Measurements from ENCODE around the gene PIN1. TPM values are rescaled to one million over a fixed set of nuclear protein-coding genes. Genes with fewer than 3 reads are reported as not detected.

The PIN1 gene
- total RNA-seq (2021; fragmentation: NEBNext Ultra II Directional; extraction: Animal tissue kit (Norgen Biotek cat#: 25700)), result 78.3 and 88.0 TPM in 2 replicates
- polyA plus RNA-seq (2011; rRNA removed), result 90.8 and 124 TPM in 2 replicates
- 145 TPM for polyA plus RNA-seq (2011; cell fraction: cytosol; rRNA removed)
- polyA plus RNA-seq (2011; cell fraction: nucleus; rRNA removed), result 106 TPM
- polyA plus RNA-seq (2012, experiment 1 of 2), result 53.3 to 94.4 TPM (median 91.8 TPM) in 4 replicates
- 98.1 TPM for polyA plus RNA-seq (2012, experiment 2 of 2)
- 64.9 TPM for polyA plus RNA-seq (2013, experiment 1 of 2)
- polyA plus RNA-seq (2013, experiment 2 of 2), result 61.6 TPM
- polyA minus RNA-seq (2011; rRNA and poly(A)+ RNA removed), result 16.1 and 18.6 TPM in 2 replicates
- polyA minus RNA-seq (2011; cell fraction: cytosol; rRNA and poly(A)+ RNA removed), result 40.0 TPM
- polyA minus RNA-seq (2011; cell fraction: nucleus; rRNA and poly(A)+ RNA removed), result 29.8 TPM
- long read RNA-seq, experiment 1, full-length matches to known transcripts, result 25 of 52 reads
- long read RNA-seq, experiment 1, partial matches to known transcripts, result 6 of 52 reads
- long read RNA-seq, experiment 1, other reads (novel, unspliced or antisense), result 21 of 52 reads
- long read RNA-seq, experiment 2, partial matches to known transcripts, result 2 of 2 reads
- long read RNA-seq, experiment 2, other reads (novel, unspliced or antisense), result 0 of 2 reads

GRCh38 chr19:9834726-9835506, at the start of gene PIN1:
PIN1 (plus strand) TSS chr19:9835318; CDS start chr19:9835345, 27 bp downstream.
- Histone ChIP-seq H2BK15ac (ENCODE audit: low read length) (no peak within 1 kb of the TSS), H2AK5ac (ENCODE audit: low read depth, low read length) (no peak within 1 kb of the TSS), H3K56ac (replicated peaks; ENCODE audit: insufficient read length, low read depth, low read length) (peak within 1 kb of the TSS; percentile 12), H2BK5ac (ENCODE audit: low read depth, low read length) (no peak within 1 kb of the TSS), H3K27me3 (replicated peaks in 1 of 4; ENCODE audit: control insufficient read depth in 3 of 4, extremely low read depth in 1 of 4, insufficient read depth in 3 of 4, low read length in 3 of 4) (no peaks in the 10 kb centered on the region), H4K8ac (ENCODE audit: extremely low read depth, insufficient read depth, low read length) (peak within 1 kb of the TSS; percentile 78; the same call in 1 of the 2 replicates), H3K27ac (ENCODE audit: low read depth, low read length) (0 out of 2 replicates have a peak within 1 kb of the TSS, but pooled peaks have one; percentile 65), H3K4me3 (ENCODE audit: extremely low read depth in 1 of 4, insufficient read depth in 2 of 4, low read depth in 3 of 4, low read length in 4 of 4) (peak within 1 kb of the TSS; percentile 64 to 84 (median 74)), H4K91ac (replicated peaks; ENCODE audit: insufficient read length, low read length) (no peak within 1 kb of the TSS), H3K79me2 (ENCODE audit: control insufficient read depth in 1 of 2, insufficient read depth in 2 of 2, low read length in 2 of 2) (peaks cover 5 to 21% of the 10 kb centered on the region in 2 experiments), H3K4me2 (ENCODE audit: insufficient read depth in 1 of 2, low read depth in 2 of 2, low read length in 2 of 2) (peak within 1 kb of the TSS; percentile 72 to 88), H3K14ac (ENCODE audit: insufficient read length) (no peak within 1 kb of the TSS), H3K23me2 (ENCODE audit: low read depth, low read length) (peaks cover 6% of the 10 kb centered on the region; the same call in 1 of the 2 replicates), H3K9ac (replicated peaks in 1 of 4; ENCODE audit: extremely low read depth in 1 of 4, low read depth in 3 of 4, low read length in 3 of 4) (peak within 1 kb of the TSS; percentile 71 to 94 (median 76)), H3K79me1 (ENCODE audit: low read depth, low read length) (peaks cover 14% of the 10 kb centered on the region), H3K4ac (replicated peaks; ENCODE audit: insufficient read length, low read depth, low read length) (no peak within 1 kb of the TSS), H2BK20ac (ENCODE audit: low read length) (no peak within 1 kb of the TSS), H2BK12ac (ENCODE audit: low read depth, low read length) (no peak within 1 kb of the TSS), H2BK120ac (replicated peaks; ENCODE audit: low read depth, low read length) (no peak within 1 kb of the TSS), H3K23ac (ENCODE audit: insufficient read length) (no peak within 1 kb of the TSS), H3K36me3 (ENCODE audit: control insufficient read depth in 2 of 4, insufficient read depth in 4 of 4, low read length in 3 of 4) (peaks cover 4 to 15% (median 8%) of the 10 kb centered on the region in 4 experiments; a peak in 7 of 8 replicates), H3K18ac (ENCODE audit: extremely low read depth, low read length) (no peak within 1 kb of the TSS; the same call in 1 of the 2 replicates), H4K20me1 (replicated peaks in 1 of 2; ENCODE audit: control insufficient read depth in 1 of 2, insufficient read depth in 2 of 2, low read length in 2 of 2) (peaks cover 4 to 16% of the 10 kb centered on the region in 2 experiments), H2AFZ (ENCODE audit: low read length) (no peak within 1 kb of the TSS), H4K5ac (ENCODE audit: insufficient read length, low read depth, low read length) (no peak within 1 kb of the TSS), H3K9me3 (ENCODE audit: insufficient read depth in 2 of 2, low read depth in 1 of 2, low read length in 1 of 2) (no peaks in the 10 kb centered on the region), H3K4me1 (replicated peaks in 1 of 4; ENCODE audit: control insufficient read depth in 3 of 4, insufficient read depth in 4 of 4, low read length in 3 of 4) (peaks cover 0 to 4% (median 1%) of the 10 kb centered on the region in 4 experiments; a peak in 3 of 7 replicates)
- ChIA-PET CTCF (ENCODE audit: partially characterized antibody) (interaction anchor here (0.6 to 1.4 kb wide), 4 partner anchors 10 to 312 kb away, joined by 3 to 5 read pairs (median 4); no protein-coding TSS in a partner anchor), POLR2A (ENCODE audit: partially characterized antibody) (interaction anchor here (0.6 to 2.1 kb wide), 7 partner anchors 9 to 1260 kb away, joined by 3 to 6 read pairs (median 3); no protein-coding TSS in a partner anchor)
- peak; percentile 13 for FAIRE-seq
- WGBS, 2 experiments (ENCODE audit: extremely low coverage in 1 of 2, insufficient coverage in 1 of 2, insufficient read length in 1 of 2, insufficient replicate concordance in 2 of 2, low coverage in 1 of 2, low lambda C conversion rate in 2 of 2, missing lambda C conversion rate in 1 of 2), result 6% methylated on average over 20 of the region's 73 CpGs; no CpG with 5 or more reads in 1 of the 2 experiments
- DNase-seq (ENCODE audit: low read depth in 1 of 2, low spot score in 2 of 2), result peak; percentile 98
- no peak for TF ChIP-seq EZH2 (IDR thresholded peaks at IDR 0.05; ENCODE audit: low read depth, low read length, severe bottlenecking)
- TF ChIP-seq ATF3 (IDR thresholded peaks at IDR 0.05; ENCODE audit: insufficient read depth, low read depth, low read length), result peak; percentile 48; the same call in 1 of the 2 replicates
- peak; percentile 83 for TF ChIP-seq TAF1 (IDR thresholded peaks at IDR 0.05; ENCODE audit: low read depth, low read length)
- TF ChIP-seq CHD2 (IDR thresholded peaks at IDR 0.05; ENCODE audit: low read length), result peak; percentile 85
- TF ChIP-seq HDAC2 (IDR thresholded peaks at IDR 0.05; ENCODE audit: borderline replicate concordance in 1 of 2, low read depth in 2 of 2, low read length in 2 of 2), result peak; percentile 4 to 69; a peak in 1 of 4 replicates
- TF ChIP-seq JUND (IDR thresholded peaks at IDR 0.05; ENCODE audit: low read length), result 0 out of 2 replicates have a peak, but pooled peaks have one; percentile 5
- TF ChIP-seq TCF12 (IDR thresholded peaks at IDR 0.05; ENCODE audit: low read depth, low read length), result no peak
